ENCODE results near the gene PLA2G10. TPM values are rescaled to one million over a fixed set of nuclear protein-coding genes. Genes with fewer than 3 reads are reported as not detected.
"Not testable (repeated sequence)": the region's sequence is repeated elsewhere in the genome, so short reads cannot be mapped to it uniquely, and the experiment has no call there.

Gene PLA2G10
- total RNA-seq, 2 donors from 2014 or later = 1.5 TPM; not detected in 1

DNA sequence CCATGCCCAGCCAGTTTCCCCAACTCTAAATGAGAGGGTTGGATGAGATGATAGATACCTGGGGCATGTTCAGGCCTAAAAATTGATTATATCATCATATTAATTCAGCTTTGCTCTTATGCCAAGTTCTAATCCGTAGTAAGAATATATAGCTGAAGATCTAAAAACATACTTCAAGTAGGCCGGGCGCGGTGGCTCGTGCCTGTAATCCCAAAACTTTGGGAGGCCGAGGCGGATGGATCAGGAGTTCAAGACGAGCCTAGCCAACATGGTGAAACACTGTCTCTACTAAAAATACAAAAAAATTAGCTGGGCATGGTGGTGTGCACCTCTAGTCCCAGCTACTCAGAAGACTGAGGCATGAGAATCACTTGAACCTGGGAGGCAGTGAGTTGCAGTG is 12.0 kb downstream of the PLA2G10 start:
- H3K36me3 ChIP-seq = no peaks in the 10 kb centered on the region
- no peaks in the 10 kb centered on the region for H3K27me3 ChIP-seq (replicated peaks; ENCODE audit: insufficient read depth)
- no peak overlapping the region for H3K27ac ChIP-seq
- no peak overlapping the region for H3K4me3 ChIP-seq
- H3K4me1 ChIP-seq (replicated peaks) = no peaks in the 10 kb centered on the region
- DNase-seq (ENCODE audit: low spot score) = no peak
- intact Hi-C loops (cut with DNase I) = no loop called here
- no peaks in the 10 kb centered on the region for H3K9me3 ChIP-seq
- TF ChIP-seq CTCF (IDR thresholded peaks at IDR 0.05) = no peak
- TF ChIP-seq POLR2A (IDR thresholded peaks at IDR 0.05) = no peak
- TF ChIP-seq POLR2AphosphoS5 (IDR thresholded peaks at IDR 0.05) = no peak
- 95% methylated on average over 8 of the region's 8 CpGs for WGBS

GRCh38 chr16:14681115-14681514 is 13.0 kb downstream of the PLA2G10 start:
- intact Hi-C loops (cut with DNase I) = no loop called here
- no peak for DNase-seq (ENCODE audit: low spot score)
- no peaks in the 10 kb centered on the region for H3K4me1 ChIP-seq (replicated peaks)
- no peaks in the 10 kb centered on the region for H3K36me3 ChIP-seq
- H3K4me3 ChIP-seq = no peak overlapping the region
- no peaks in the 10 kb centered on the region for H3K27me3 ChIP-seq (replicated peaks; ENCODE audit: insufficient read depth)
- H3K27ac ChIP-seq = no peak overlapping the region
- 94% methylated on average over 4 of the region's 4 CpGs for WGBS
- TF ChIP-seq CTCF (IDR thresholded peaks at IDR 0.05) = no peak
- TF ChIP-seq POLR2A (IDR thresholded peaks at IDR 0.05) = no peak
- no peak for TF ChIP-seq POLR2AphosphoS5 (IDR thresholded peaks at IDR 0.05)
- H3K9me3 ChIP-seq = no peaks in the 10 kb centered on the region

DNA sequence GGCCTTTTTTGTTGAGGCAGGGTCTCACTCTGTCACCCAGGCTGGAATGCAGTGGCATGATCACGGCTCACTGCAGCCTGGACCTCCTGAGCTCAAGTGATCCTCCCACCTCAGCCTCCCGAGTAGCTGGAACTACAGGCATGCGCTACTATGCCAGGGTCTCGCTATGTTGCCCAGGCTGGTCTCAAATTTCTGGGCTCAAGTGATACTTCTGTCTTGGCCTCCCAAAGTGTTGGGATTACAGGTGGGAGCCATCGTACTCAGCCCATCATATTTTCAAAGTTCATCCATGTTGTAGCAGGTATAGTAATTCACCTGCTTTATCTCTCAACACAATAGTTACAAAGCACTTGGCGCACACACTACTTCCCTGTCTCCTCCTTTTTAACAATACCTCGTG is 13.7 kb downstream of the PLA2G10 start:
- H3K27ac ChIP-seq; intact Hi-C loops (cut with DNase I); DNase-seq (ENCODE audit: low spot score); H3K4me1 ChIP-seq (replicated peaks); H3K9me3 ChIP-seq; H3K4me3 ChIP-seq; H3K27me3 ChIP-seq (replicated peaks; ENCODE audit: insufficient read depth); H3K36me3 ChIP-seq: not testable (repeated sequence)
- WGBS = 73% methylated on average over 7 of the region's 7 CpGs

- intact Hi-C loops (cut with DNase I) = no loop called here
- no peaks in the 10 kb centered on the region for H3K9me3 ChIP-seq
- H3K4me3 ChIP-seq = no peak overlapping the region
- no peaks in the 10 kb centered on the region for H3K4me1 ChIP-seq (replicated peaks)
- 90% methylated on average over 11 of the region's 11 CpGs for WGBS
- no peak for DNase-seq (ENCODE audit: low spot score)
- TF ChIP-seq POLR2A (IDR thresholded peaks at IDR 0.05) = no peak
- TF ChIP-seq POLR2AphosphoS5 (IDR thresholded peaks at IDR 0.05) = no peak
- no peak for TF ChIP-seq CTCF (IDR thresholded peaks at IDR 0.05)
- no peaks in the 10 kb centered on the region for H3K27me3 ChIP-seq (replicated peaks; ENCODE audit: insufficient read depth)
- no peaks in the 10 kb centered on the region for H3K36me3 ChIP-seq
- no peak overlapping the region for H3K27ac ChIP-seq
Observed at GRCh38 chr16:14678748-14679497, 15.2 kb downstream of the PLA2G10 start.

DNA sequence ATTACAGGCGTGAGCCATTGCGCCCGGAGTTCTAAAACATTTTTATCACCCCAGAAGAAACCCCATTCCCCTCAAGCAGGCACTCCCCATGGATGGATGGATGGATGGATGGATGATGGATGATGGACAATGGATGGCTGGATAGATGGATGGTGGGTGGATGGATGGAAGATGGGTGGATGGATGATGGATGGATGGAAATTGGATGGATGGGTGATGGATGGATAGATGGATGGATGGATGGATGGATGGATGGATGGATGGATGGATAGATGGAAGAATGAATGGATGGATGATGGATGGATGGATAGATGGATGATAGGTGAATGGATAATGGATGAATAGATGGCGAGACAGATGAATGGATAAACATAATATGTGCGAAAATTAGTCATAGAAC is 16.5 kb downstream of the PLA2G10 start:
- Histone ChIP-seq H3K36me3 (no peaks in the 10 kb centered on the region), H3K4me1 (replicated peaks) (no peaks in the 10 kb centered on the region), H3K27ac (no peak overlapping the region), H3K4me3 (no peak overlapping the region), H3K27me3 (replicated peaks; ENCODE audit: insufficient read depth) (no peaks in the 10 kb centered on the region), H3K9me3 (no peaks in the 10 kb centered on the region)
- intact Hi-C loops (cut with DNase I) = no loop called here
- WGBS = 96% methylated on average over 5 of the region's 5 CpGs
- TF ChIP-seq POLR2A (IDR thresholded peaks at IDR 0.05) = no peak
- TF ChIP-seq CTCF (IDR thresholded peaks at IDR 0.05) = no peak
- no peak for TF ChIP-seq POLR2AphosphoS5 (IDR thresholded peaks at IDR 0.05)
- no peak for DNase-seq (ENCODE audit: low spot score)
